Ramos (cell line): ENCODE results near the gene ARHGAP9.

Experiments used
- in situ Hi-C: fragments of 300-500 bp; cut with MboI; formaldehyde crosslinking; loops from one replicate; pipeline ENCODE4 v1.14.3; 2022; ENCODE audit warnings: low sequenced_read_pairs; ENCODE audit not compliant: unreplicated experiment

Gene ARHGAP9

DNA sequence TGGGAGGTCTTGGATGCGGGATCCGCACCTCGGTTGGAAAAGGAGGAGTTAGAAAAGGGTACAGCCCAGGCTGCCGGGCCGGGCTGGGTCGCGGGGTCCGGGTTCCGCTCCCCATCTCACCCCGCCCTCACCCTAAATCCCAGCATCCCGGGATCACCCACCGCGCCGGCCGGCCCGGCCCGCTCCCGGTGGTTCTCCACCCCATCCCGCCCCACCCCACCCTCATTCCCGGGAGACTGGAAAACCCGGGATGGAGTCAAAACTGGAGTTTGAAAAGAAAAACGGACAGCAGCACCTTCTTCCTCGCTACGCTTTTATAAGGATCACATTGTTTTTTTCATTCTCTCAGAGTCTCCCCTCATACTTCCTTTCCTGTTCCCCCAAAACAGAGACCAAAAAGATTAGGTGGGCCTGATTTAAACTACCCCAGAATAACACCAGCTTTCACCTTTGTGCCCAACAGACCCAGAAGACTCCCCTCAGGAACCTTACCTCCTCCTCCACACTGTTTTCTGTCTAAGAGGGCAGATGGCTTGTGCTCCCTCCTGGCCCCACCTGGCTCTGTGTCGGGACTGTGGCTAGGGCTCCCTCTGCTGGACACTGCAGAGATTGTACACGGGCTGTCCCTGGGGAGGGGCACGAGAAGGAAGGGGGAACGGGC, 17.3 kb downstream of the ARHGAP9 start:
- in situ Hi-C loops, result loop anchor here (25.0 kb wide), 1 partner anchor 225 kb away; the partner anchor contains the start of gene SHMT2

DNA sequence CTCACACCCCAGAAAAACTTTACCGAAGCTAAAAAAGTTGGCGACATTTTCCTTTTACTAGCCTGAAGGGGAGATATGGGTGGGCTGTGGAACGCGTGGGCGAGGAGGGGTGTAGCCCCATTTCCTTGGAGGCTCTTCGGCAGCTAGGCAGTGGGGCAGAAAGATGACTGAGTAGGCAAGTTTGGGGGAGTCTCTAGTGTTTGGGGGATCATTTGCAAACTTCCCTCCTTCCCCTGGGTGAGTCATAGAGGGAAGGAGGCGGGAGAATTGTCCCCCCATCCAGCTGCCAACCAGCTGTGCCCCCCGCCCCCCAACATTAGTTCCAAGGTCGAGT, 17.8 kb downstream of the ARHGAP9 start:
- in situ Hi-C loops, result loop anchor here (25.0 kb wide), 1 partner anchor 225 kb away; the partner anchor contains the start of gene SHMT2

DNA sequence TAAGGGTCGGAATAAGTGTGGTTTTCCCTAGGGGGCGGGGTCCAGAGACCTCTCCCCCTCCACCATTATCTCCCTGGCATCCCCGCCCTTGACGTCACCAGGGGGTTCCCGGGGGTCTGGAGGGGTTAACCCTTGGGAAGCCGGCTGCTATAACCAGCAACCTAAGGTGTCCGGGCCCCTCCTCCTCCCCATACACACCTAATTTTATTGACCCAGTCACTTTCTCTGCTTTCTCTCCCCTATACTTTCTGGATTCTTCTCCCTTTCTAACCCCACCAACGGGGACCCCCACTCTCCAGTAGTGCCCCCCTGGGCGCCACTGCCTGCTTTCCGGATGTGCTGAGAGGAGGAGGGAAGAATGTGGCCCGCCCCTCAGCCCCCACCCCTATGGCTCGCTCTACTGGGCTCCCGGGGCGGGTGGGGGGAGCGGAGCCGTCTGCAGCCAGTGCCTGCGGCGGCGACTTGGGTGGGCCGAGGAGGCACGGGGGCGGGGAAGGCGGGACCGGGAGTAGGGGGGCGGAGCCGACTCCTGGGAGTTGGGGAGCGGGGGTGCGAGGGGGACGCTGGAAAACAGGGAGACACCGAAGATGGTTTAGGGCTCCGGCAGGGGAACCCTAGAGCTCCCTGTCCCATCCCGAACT, 18.3 kb downstream of the ARHGAP9 start:
- in situ Hi-C loops, result loop anchor here (25.0 kb wide), 1 partner anchor 224 kb away; the partner anchor contains the start of gene SHMT2

DNA sequence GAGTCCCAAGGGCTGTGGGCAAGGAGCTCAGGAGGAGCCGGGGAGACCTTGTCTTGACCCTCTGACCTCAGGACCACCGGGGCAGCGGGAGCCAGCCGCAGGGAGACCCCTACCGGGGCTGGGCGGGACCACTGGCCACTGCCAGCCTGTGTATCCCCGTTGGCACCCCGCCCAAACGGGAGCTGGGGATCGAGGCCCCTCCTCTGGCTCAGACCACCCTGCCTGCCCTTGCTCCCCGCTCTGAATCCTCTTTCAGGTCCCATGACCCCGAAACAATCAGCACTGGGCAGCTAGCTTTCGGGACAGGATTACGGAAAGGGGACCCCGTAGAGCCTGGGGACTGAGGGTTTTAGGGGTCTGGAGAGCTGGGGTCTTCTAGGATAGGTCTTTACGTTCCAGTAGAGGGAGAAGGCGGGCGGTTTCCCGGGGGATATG, 18.8 kb downstream of the ARHGAP9 start:
- in situ Hi-C loops, result loop anchor here (25.0 kb wide), 1 partner anchor 224 kb away; the partner anchor contains the start of gene SHMT2

DNA sequence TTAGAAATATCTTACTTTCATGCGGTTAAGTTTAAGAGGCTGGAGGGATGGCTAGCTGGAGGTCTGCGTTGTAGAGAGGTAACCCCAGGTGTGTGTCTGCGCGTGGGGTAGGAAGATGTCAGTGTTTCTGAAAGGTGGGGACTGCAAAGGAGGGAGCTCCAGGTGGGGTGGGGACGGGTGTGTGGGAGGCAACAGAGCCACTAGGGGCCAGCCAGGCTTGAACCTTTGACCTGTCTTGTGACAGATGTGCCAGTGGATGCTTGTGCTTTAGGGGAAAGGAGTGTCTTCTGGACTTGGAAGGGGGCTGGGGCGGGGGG, 19.2 kb downstream of the ARHGAP9 start:
- in situ Hi-C loops, result loop anchor here (25.0 kb wide), 1 partner anchor 223 kb away; the partner anchor contains the start of gene SHMT2

DNA sequence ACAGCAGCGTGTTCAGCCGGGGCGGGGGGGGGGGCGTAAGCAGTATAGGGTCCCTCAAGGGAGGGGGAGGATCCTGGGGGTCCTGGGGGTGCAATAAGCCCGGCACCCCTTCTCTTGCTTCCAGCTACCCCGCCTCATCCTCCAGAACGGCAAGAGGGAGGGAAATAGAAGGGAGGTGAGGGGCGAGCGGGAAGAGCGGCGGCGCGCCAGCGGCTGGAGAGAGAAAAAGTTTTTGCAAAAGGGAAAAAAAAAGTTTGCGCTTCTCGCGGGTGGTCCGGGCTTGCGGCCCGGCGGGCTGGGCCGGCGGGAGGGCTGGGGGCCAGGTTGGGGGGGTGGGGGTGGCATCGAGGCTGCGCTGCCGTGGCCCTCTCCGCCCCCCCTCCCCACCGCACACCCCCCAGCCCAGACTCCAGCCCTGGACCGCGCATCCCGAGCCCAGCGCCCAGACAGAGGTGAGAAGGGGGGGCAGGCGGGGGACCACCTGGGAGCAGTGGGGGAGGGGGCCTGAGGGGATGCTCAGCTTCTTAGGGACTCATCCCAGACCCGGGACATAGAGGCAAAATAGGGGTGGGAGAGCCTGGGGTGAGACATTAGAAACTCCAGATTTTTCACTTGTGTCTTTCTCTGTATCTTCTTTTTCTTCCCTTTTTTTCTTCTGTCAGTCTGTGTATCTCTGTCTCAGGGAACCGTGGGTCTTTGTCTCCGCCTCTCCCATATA, 19.8 kb downstream of the ARHGAP9 start, which contains the start of gene GLI1:
TSS of gene GLI1 (plus strand) at position 36 of the 718 bp plus-strand sequence. CDS start 3,907 bp downstream, outside the sequence.
- in situ Hi-C loops, result loop anchor here (25.0 kb wide), 1 partner anchor 223 kb away; the partner anchor contains the start of gene SHMT2

DNA sequence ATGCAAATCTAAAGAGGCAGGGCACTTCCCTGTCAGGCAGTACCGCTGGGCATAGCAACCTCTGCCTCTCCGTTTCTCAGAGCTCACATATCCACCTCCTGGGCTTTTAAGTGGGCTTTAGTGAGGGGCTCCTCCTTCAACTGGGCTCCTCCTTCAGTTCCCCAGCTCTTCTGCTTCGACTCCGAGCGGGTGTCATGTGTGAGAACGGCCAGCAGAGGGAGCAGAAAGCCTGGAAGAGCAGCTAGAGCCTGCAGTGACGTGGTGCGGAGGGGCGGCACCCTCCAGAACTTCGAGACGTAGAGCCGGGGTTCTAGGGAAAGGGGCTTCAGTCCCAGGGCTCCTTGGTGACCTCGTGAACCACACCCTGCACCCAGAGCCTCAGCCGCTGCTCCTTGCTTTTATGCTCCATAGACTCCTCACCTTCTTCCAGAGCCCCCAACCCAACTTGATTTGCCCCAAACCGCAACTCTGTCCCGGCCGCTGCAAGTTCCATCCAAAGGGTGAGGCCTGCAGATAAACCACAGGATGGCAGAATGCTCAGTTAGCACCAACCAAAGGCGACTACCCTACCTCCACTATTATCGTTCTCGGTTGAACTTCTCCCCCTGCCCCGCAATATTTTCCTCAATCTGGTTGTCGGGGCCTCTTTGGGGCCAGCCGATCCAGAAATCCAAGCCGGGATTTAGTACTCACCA, 20.5 kb downstream of the ARHGAP9 start:
- in situ Hi-C loops, result loop anchor here (25.0 kb wide), 1 partner anchor 222 kb away; the partner anchor contains the start of gene SHMT2

DNA sequence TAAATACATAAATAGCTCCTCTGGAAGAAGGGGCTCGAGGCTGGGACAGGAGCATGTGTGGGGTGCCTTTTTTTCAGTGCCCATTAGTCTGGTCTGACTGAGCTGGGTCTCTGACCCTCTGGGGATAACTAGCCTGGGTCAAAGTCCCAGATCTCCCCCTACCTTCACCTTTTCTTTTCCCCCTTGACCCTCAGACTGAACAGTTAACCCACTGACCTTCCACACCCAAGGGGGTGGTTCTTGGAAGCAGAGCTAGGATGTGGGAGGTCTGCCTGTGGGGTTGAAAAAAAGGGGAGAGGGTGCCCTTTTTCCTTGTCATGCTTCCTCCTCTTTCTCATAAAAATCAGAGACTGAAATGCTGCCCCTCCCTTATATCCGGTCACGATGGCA, 21.0 kb downstream of the ARHGAP9 start:
- in situ Hi-C loops, result loop anchor here (25.0 kb wide), 1 partner anchor 221 kb away; the partner anchor contains the start of gene SHMT2

DNA sequence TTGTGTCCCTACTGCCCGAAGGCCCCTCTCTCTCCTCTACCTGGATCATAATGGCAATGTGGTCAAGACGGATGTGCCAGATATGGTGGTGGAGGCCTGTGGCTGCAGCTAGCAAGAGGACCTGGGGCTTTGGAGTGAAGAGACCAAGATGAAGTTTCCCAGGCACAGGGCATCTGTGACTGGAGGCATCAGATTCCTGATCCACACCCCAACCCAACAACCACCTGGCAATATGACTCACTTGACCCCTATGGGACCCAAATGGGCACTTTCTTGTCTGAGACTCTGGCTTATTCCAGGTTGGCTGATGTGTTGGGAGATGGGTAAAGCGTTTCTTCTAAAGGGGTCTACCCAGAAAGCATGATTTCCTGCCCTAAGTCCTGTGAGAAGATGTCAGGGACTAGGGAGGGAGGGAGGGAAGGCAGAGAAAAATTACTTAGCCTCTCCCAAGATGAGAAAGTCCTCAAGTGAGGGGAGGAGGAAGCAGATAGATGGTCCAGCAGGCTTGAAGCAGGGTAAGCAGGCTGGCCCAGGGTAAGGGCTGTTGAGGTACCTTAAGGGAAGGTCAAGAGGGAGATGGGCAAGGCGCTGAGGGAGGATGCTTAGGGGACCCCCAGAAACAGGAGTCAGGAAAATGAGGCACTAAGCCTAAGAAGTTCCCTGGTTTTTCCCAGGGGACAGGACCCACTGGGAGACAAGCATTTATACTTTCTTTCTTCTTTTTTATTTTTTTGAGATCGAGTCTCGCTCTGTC, 22.8 kb downstream of the ARHGAP9 start:
- in situ Hi-C loops, result loop anchor here (25.0 kb wide), 1 partner anchor 220 kb away; the partner anchor contains the start of gene SHMT2

DNA sequence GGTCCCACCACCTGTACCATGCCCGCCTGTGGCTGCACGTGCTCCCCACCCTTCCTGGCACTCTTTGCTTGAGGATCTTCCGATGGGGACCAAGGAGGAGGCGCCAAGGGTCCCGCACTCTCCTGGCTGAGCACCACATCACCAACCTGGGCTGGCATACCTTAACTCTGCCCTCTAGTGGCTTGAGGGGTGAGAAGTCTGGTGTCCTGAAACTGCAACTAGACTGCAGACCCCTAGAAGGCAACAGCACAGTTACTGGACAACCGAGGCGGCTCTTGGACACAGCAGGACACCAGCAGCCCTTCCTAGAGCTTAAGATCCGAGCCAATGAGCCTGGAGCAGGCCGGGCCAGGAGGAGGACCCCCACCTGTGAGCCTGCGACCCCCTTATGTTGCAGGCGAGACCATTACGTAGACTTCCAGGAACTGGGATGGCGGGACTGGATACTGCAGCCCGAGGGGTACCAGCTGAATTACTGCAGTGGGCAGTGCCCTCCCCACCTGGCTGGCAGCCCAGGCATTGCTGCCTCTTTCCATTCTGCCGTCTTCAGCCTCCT, 23.4 kb downstream of the ARHGAP9 start:
- in situ Hi-C loops, result loop anchor here (25.0 kb wide), 1 partner anchor 219 kb away; the partner anchor contains the start of gene SHMT2

DNA sequence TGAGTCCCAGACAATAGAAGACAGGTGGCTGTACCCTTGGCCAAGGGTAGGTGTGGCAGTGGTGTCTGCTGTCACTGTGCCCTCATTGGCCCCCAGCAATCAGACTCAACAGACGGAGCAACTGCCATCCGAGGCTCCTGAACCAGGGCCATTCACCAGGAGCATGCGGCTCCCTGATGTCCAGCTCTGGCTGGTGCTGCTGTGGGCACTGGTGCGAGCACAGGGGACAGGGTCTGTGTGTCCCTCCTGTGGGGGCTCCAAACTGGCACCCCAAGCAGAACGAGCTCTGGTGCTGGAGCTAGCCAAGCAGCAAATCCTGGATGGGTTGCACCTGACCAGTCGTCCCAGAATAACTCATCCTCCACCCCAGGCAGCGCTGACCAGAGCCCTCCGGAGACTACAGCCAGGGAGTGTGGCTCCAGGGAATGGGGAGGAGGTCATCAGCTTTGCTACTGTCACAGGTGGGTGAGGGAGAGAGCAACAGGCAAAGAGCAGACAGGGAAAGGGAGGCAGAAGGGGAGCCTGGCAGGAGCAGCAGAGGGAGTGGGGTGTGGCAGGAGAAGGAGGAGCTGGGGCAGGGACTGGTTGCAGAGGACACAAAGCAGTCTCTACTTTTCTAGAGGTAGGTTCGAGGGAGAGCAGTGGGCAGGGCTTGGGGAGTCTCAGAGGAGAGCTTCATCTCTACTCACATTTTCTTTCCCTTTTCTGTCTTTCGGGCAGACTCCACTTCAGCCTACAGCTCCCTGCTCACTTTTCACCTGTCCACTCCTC, 24.1 kb downstream of the ARHGAP9 start:
- in situ Hi-C loops, result loop anchor here (25.0 kb wide), 1 partner anchor 218 kb away; the partner anchor contains the start of gene SHMT2

DNA sequence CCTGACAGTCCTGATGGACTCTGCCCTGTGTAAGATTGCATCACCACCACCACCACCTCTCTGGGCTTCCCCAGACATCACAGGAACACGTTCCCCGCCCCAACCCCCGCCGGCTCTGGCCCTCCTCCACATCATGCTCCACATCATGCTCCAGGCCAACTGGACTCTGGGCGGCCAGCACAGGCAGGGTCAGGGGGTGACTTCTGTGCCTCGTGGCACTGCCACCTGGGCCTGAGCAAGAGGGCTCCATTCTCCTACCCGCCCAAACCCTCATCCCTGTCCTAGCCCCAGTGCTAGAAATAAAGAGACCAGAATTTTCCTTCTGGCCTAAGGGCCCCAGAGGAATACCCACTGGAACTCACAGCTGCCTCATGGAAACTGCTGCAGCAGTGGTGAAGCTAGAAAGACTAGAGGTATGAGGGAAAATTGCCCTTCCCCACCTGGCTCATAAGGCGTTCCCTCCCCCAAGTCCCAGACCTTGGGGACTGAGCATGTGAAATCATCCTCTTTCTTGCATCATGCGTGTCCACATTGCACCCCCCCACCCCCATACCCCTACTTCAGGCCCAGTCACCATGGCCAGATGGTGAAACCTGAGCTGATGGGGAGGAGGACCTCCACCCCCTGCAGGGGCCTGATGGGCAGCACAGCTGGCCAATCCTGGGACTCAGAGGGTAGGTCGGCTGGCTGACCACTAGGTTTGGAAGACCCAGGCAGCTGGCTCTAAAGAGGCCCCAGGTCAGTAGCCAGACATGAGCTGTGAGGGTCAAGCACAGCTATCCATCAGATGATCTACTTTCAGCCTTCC, 24.9 kb downstream of the ARHGAP9 start, which contains the start of gene INHBE:
TSS of gene INHBE (plus strand) at position 742 of the 808 bp plus-strand sequence. CDS start 230 bp downstream, outside the sequence.
- in situ Hi-C loops, result loop anchor here (25.0 kb wide), 1 partner anchor 217 kb away; the partner anchor contains the start of gene SHMT2

DNA sequence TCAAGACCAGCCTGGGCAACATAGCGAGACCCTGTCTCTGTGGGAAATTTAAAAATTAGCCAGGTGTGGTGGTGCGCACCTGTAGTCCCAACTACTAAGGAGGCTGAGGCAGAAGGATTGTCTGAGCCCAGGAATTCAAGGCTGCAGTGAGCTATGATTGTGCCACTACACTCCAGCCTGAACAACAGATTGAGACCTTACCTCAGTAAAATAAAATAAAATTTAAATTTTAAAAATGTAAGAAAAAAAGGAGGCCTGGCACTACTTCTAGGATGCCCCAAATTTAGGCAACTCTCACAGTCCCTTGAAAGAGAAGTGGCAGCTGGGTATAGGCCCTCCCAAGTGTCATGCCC, 25.5 kb downstream of the ARHGAP9 start:
- in situ Hi-C loops, result loop anchor here (25.0 kb wide), 1 partner anchor 217 kb away; the partner anchor contains the start of gene SHMT2

DNA sequence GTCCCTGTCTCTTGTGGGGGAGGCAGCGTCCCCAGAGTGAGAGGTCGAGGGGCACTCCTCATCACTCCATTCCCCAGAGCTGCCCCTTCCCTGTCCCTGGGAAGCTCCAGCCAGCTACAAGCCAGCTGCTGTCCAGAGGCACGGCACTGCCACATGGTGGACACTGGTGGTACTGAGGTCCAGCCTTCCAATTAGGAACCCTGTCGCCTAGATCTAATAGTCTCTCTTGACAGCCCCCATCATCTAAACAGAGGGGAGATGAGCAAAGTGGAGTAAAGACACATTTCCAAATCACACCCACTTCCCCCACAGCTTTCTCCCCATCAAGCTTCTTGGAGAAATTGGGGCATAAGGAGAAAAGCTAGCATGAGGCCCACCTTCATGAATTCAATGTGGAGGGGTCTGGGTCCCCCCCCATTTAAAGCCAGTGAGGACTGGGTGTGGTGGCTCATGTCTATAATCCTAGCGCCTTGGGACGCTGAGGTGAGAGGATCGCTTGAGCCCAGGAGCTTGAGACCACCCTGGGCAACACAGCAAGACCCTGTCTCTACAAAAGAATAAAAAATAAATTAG, 26.6 kb downstream of the ARHGAP9 start:
- in situ Hi-C loops, result loop anchor here (25.0 kb wide), 1 partner anchor 216 kb away; the partner anchor contains the start of gene SHMT2

DNA sequence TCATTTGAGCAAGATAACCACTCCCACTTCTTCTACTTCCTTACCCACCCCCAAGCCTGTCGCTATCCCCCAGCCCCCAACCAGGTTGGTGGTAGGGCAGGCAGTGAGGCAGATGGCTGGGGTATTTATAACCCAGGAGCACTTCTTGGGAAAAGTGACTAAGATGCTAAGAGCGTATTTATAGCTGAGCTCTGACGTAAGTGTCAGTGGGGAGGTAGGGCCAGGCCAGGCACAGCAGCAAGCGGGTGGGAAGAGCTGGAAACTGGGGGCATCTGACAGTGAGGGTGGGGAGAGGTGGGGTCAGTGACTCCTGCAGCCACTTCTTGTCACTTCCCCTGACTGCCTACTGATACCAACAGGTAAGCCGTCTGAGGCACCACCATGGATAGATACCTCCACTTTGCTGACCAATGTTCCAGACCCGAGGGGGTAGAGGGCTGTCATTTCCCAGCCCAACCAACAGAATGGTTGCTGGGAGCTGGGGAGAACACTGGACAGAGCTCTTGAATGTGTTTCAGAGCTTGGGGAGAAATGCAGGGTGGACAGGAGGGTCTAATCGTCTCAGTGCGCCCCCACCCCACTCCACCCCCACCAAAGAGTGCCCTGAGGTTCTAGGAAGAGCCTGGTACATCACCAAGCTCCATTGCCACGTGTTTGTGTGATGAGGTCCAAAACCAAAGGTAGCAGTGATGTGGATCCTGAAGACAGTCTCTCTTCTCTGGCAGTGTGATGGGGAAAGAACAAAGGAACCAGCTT, 27.3 kb downstream of the ARHGAP9 start:
- in situ Hi-C loops, result loop anchor here (25.0 kb wide), 1 partner anchor 215 kb away; the partner anchor contains the start of gene SHMT2

DNA sequence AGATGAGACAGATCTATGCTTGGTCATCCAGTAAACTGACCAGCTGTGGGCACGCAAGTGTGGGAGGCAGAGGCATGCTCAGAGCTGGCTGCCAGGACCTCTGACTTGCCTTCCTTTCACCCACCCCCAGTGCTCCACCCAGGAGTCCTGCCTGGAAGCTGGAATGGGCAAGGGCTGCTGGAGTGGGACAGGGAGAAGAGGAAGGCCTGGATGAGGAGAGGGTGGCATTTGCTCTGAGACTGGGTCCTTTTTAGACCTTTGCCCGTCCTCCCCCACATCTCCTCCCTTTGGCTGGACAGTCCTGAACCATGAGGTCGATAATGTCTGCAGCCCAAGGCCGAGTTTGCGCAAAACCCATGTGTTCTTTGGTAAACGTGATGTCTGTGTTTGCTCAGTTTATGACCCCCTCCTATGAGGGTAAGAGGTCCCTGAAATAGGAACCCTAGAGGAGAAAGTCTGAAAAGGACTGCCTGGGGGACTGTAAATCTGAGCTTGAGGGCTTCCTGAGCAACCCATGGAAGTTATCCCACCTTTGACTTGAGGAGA, 28.4 kb downstream of the ARHGAP9 start:
- in situ Hi-C loops, result loop anchor here (25.0 kb wide), 1 partner anchor 214 kb away; the partner anchor contains the start of gene SHMT2
